HepG2 (cell line): ENCODE results near the gene TTC8. TPM values are rescaled to one million over a fixed set of nuclear protein-coding genes. Genes with fewer than 3 reads are reported as not detected.

Experiments used
- BCL6 ChIP-seq: IDR thresholded peaks from 2 replicates; pipeline ENCODE4 v1.6.1; 2016; ENCODE audit warnings: missing genetic modification reagents, missing compliant biosample characterization
- BORCS8-MEF2B ChIP-seq: sonication (generic); formaldehyde crosslinking; IDR thresholded peaks from 2 replicates; pipeline ENCODE4 v1.8.0; 2022; ENCODE audit warnings: mild to moderate bottlenecking, missing genetic modification reagents
- CHD4 ChIP-seq: fragments of 200-600 bp; sonication (generic); IDR thresholded peaks from 2 replicates; pipeline ENCODE4 v1.7.0; 2017; ENCODE audit warnings: mild to moderate bottlenecking, low read length, borderline replicate concordance
- HMG20B ChIP-seq: conservative IDR thresholded peaks from 2 replicates; pipeline ENCODE4 v1.6.1; 2016; ENCODE audit warnings: missing genetic modification reagents, missing compliant biosample characterization
- IRX3 ChIP-seq: sonication (generic); formaldehyde crosslinking; IDR thresholded peaks from 2 replicates; pipeline ENCODE4 v1.8.1; 2023; ENCODE audit warnings: mild to moderate bottlenecking, low read depth, missing genetic modification reagents, borderline replicate concordance
- LCORL ChIP-seq, 2 experiments: fragments of 450-650 bp in 1 of 2; sonication (generic) in 1 of 2; formaldehyde crosslinking in 1 of 2; IDR thresholded peaks; 2 replicates each; pipeline versions ENCODE4 v1.5.0 to v1.6.1; 2017 to 2020; ENCODE audit warnings: antibody characterized with exemption in 1 of 2, missing genetic modification reagents in 1 of 2
- ONECUT2 ChIP-seq: sonication (generic); formaldehyde crosslinking; IDR thresholded peaks from 2 replicates; pipeline ENCODE4 v1.4.0; 2020; ENCODE audit warnings: missing genetic modification reagents
- POLR2A ChIP-seq, 2 experiments: IDR thresholded peaks; 2 replicates each; pipeline ENCODE4 v1.6.1; 2011; ENCODE audit warnings: low read depth in 2 of 2, low read length in 2 of 2, mild to moderate bottlenecking in 1 of 2, moderate library complexity in 1 of 2; ENCODE audit not compliant: insufficient read depth in 1 of 2
- WIZ ChIP-seq: sonication (generic); formaldehyde crosslinking; IDR thresholded peaks from 2 replicates; pipeline ENCODE4 v1.5.1; 2020; ENCODE audit warnings: mild to moderate bottlenecking, missing genetic modification reagents
- ZBTB42 ChIP-seq: sonication (generic); formaldehyde crosslinking; IDR thresholded peaks from 2 replicates; pipeline ENCODE4 v1.5.0; 2020; ENCODE audit warnings: mild to moderate bottlenecking, missing genetic modification reagents
- ZC3H13 ChIP-seq: sonication (generic); formaldehyde crosslinking; IDR thresholded peaks from 2 replicates; pipeline ENCODE4 v1.8.1; 2023; ENCODE audit warnings: mild to moderate bottlenecking, missing genetic modification reagents, moderate library complexity
- ZFP41 ChIP-seq: sonication (generic); formaldehyde crosslinking; IDR thresholded peaks from 2 replicates; pipeline ENCODE4 v1.4.0; 2020; ENCODE audit warnings: mild to moderate bottlenecking, missing genetic modification reagents, borderline replicate concordance
- ZNF180 ChIP-seq: sonication (generic); formaldehyde crosslinking; IDR thresholded peaks from 2 replicates; pipeline ENCODE4 v1.4.0; 2020; ENCODE audit warnings: low read depth, missing genetic modification reagents, borderline replicate concordance
- ZNF607 ChIP-seq: sonication (generic); formaldehyde crosslinking; IDR thresholded peaks from 2 replicates; pipeline ENCODE4 v1.5.1; 2020; ENCODE audit warnings: missing genetic modification reagents, mild to moderate bottlenecking, borderline replicate concordance
- ZNF670 ChIP-seq: sonication (generic); formaldehyde crosslinking; IDR thresholded peaks from 2 replicates; pipeline ENCODE4 v1.8.0; 2022; ENCODE audit warnings: mild to moderate bottlenecking, missing genetic modification reagents, borderline replicate concordance
- ZNF761 ChIP-seq: sonication (generic); formaldehyde crosslinking; conservative IDR thresholded peaks from 2 replicates; pipeline ENCODE4 v1.4.0; 2020; ENCODE audit warnings: mild to moderate bottlenecking, missing genetic modification reagents
- polyA plus RNA-seq, 8 experiments: library from polyadenylated mRNA; depleted of rRNA in 3 of 8; stranded (reverse) in 7 of 8; unstranded in 1 of 8; fragments of >200 nt; fragmentation: Illumina TruSeq in 4 of 8; extraction: Trizol in 4 of 8; gene quantifications; 2 replicates each; pipeline versions ENCODE4 v1.2.1 to v1.2.3, GENCODE V29; 2011 to 2016; ENCODE audit warnings: low read depth in 4 of 8, missing spikeins in 1 of 8, mixed read lengths in 1 of 8; ENCODE audit not compliant: insufficient read depth in 1 of 8
- total RNA-seq, 5 experiments: library from RNA; depleted of rRNA; stranded (reverse); fragments of >200 nt; fragmentation: Illumina TruSeq; extraction: Trizol; gene quantifications; 2 replicates each; pipeline ENCODE4 v1.2.3, GENCODE V29; 2016; ENCODE audit warnings: low read depth in 1 of 5
- TF ChIP-seq, protein P1 (sequence below), 2 experiments: fragments of 450-650 bp in 1 of 2; sonication (generic) in 1 of 2; formaldehyde crosslinking; IDR thresholded peaks; 2 replicates each; pipeline versions ENCODE4 v1.5.0 to v1.8.0; 2020 to 2022; ENCODE audit warnings: mild to moderate bottlenecking in 1 of 2, missing genetic modification reagents in 1 of 2
- TF ChIP-seq, protein P2 (sequence below): sonication (generic); formaldehyde crosslinking; IDR thresholded peaks from 2 replicates; pipeline ENCODE4 v1.5.0; 2020; ENCODE audit warnings: missing genetic modification reagents, mild to moderate bottlenecking, borderline replicate concordance
- TF ChIP-seq, protein P3 (sequence below): sonication (generic); formaldehyde crosslinking; IDR thresholded peaks from 2 replicates; pipeline ENCODE4 v1.5.1; 2020; ENCODE audit warnings: missing genetic modification reagents, mild to moderate bottlenecking, borderline replicate concordance
- TF ChIP-seq, protein P4 (sequence below): sonication (generic); formaldehyde crosslinking; IDR thresholded peaks from 2 replicates; pipeline ENCODE4 v1.8.1; 2023; ENCODE audit warnings: mild to moderate bottlenecking, inconsistent platforms, moderate library complexity, missing genetic modification reagents, borderline replicate concordance
- TF ChIP-seq, protein P5 (sequence below): sonication (generic); formaldehyde crosslinking; IDR thresholded peaks from 2 replicates; pipeline ENCODE4 v1.5.0; 2020; ENCODE audit warnings: mild to moderate bottlenecking, missing genetic modification reagents

TTC8 gene
- total and polyA plus RNA-seq, 2 of the 13 experiments (the other 11 are each of a cell fraction or from before 2014, with no cell fraction given), result 13.8 to 15.2 TPM

DNA sequence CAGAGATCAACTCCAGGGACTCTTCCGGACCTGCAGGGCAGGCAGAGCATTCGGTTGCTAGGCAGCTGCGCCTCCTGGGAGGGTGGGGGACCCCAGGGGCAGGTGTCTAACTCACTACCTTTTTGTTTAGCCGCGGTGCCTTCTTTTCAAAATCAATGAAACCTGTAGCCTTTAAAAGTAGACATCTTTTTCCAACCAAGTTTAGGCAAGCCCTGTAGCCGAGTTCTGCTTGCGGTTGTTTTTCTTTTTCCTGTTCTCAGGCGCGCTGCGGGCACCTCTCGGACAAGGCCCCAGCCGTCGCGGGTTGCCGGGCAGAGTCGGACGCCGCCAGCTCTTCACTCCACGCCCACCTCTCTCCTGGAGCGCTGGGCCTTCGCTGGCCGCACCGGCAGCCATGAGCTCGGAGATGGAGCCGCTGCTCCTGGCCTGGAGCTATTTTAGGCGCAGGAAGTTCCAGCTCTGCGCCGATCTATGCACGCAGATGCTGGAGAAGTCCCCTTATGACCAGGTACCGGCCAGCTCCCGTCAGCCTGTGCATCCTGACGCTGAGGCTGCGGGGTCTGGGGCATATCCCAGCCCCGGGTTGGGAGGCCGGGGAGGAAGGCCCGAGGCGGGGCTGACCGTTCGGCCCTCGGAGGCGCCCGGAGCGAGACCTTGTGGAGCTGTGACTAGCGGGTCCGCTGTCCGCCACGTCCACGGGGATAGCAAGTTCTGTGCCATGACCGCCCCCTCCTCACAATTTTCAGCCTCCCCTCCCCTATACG, at the start of gene TTC8 (continued):
- TF ChIP-seq, protein P1, sequence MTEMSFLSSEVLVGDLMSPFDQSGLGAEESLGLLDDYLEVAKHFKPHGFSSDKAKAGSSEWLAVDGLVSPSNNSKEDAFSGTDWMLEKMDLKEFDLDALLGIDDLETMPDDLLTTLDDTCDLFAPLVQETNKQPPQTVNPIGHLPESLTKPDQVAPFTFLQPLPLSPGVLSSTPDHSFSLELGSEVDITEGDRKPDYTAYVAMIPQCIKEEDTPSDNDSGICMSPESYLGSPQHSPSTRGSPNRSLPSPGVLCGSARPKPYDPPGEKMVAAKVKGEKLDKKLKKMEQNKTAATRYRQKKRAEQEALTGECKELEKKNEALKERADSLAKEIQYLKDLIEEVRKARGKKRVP (CRISPR knock-in tag; IDR thresholded peaks at IDR 0.05), result no peak
- no peak for TF ChIP-seq ZFP41 (CRISPR knock-in tag)
- no peak for TF ChIP-seq HMG20B (CRISPR knock-in tag)
- TF ChIP-seq IRX3 (CRISPR knock-in tag), result no peak
- TF ChIP-seq, protein P2, sequence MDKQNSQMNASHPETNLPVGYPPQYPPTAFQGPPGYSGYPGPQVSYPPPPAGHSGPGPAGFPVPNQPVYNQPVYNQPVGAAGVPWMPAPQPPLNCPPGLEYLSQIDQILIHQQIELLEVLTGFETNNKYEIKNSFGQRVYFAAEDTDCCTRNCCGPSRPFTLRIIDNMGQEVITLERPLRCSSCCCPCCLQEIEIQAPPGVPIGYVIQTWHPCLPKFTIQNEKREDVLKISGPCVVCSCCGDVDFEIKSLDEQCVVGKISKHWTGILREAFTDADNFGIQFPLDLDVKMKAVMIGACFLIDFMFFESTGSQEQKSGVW (CRISPR knock-in tag), result no peak
- TF ChIP-seq, protein P3, sequence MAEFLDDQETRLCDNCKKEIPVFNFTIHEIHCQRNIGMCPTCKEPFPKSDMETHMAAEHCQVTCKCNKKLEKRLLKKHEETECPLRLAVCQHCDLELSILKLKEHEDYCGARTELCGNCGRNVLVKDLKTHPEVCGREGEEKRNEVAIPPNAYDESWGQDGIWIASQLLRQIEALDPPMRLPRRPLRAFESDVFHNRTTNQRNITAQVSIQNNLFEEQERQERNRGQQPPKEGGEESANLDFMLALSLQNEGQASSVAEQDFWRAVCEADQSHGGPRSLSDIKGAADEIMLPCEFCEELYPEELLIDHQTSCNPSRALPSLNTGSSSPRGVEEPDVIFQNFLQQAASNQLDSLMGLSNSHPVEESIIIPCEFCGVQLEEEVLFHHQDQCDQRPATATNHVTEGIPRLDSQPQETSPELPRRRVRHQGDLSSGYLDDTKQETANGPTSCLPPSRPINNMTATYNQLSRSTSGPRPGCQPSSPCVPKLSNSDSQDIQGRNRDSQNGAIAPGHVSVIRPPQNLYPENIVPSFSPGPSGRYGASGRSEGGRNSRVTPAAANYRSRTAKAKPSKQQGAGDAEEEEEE, result no peak
- peak; percentile 74; the same call in 1 of the 2 replicates for TF ChIP-seq ZNF607 (CRISPR knock-in tag)
- no peak for TF ChIP-seq ZBTB42 (CRISPR knock-in tag)
- no peak for TF ChIP-seq ONECUT2
- TF ChIP-seq, protein P4, sequence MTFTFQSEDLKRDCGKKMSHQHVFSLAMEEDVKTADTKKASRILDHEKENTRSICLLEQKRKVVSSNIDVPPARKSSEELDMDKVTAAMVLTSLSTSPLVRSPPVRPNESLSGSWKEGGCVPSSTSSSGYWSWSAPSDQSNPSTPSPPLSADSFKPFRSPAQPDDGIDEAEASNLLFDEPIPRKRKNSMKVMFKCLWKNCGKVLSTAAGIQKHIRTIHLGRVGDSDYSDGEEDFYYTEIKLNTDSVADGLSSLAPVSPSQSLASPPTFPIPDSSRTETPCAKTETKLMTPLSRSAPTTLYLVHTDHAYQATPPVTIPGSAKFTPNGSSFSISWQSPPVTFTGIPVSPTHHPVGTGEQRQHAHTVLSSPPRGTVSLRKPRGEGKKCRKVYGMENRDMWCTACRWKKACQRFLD (CRISPR knock-in tag), result no peak; the same call in 1 of the 2 replicates
- TF ChIP-seq ZC3H13, result no peak
- TF ChIP-seq, protein P5, sequence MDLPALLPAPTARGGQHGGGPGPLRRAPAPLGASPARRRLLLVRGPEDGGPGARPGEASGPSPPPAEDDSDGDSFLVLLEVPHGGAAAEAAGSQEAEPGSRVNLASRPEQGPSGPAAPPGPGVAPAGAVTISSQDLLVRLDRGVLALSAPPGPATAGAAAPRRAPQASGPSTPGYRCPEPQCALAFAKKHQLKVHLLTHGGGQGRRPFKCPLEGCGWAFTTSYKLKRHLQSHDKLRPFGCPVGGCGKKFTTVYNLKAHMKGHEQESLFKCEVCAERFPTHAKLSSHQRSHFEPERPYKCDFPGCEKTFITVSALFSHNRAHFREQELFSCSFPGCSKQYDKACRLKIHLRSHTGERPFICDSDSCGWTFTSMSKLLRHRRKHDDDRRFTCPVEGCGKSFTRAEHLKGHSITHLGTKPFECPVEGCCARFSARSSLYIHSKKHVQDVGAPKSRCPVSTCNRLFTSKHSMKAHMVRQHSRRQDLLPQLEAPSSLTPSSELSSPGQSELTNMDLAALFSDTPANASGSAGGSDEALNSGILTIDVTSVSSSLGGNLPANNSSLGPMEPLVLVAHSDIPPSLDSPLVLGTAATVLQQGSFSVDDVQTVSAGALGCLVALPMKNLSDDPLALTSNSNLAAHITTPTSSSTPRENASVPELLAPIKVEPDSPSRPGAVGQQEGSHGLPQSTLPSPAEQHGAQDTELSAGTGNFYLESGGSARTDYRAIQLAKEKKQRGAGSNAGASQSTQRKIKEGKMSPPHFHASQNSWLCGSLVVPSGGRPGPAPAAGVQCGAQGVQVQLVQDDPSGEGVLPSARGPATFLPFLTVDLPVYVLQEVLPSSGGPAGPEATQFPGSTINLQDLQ (CRISPR knock-in tag), result no peak; the same call in 1 of the 2 replicates
- no peak for TF ChIP-seq ZNF761 (CRISPR knock-in tag)
- TF ChIP-seq CHD4, result no peak
- TF ChIP-seq WIZ (CRISPR knock-in tag), result no peak
- TF ChIP-seq BORCS8-MEF2B (CRISPR knock-in tag), result peak; percentile 61; the same call in 1 of the 2 replicates
- peak; percentile 66; the same call in 1 of the 2 replicates for TF ChIP-seq ZNF670 (CRISPR knock-in tag)
- TF ChIP-seq LCORL (IDR thresholded peaks at IDR 0.05), result no peak
- peak; percentile 74 for TF ChIP-seq LCORL (CRISPR knock-in tag; IDR thresholded peaks at IDR 0.05)
- TF ChIP-seq POLR2A (IDR thresholded peaks at IDR 0.05; ENCODE audit: insufficient read depth in 1 of 2, low read depth in 2 of 2, low read length in 2 of 2), result peak; percentile 91 to 93
- TF ChIP-seq BCL6 (CRISPR knock-in tag), result no peak
- no peak for TF ChIP-seq ZNF180 (CRISPR knock-in tag)
